Stimulated activated naive B cell treated with anti-CD40 and anti-IgM and Interleukin-4, amounts not matched to agents 10 μg/mL and 1 μg/mL and 100 μg/mL, for 72 hours (primary cell): Measurements from ENCODE around the gene ARHGAP32.

Source experiments
- ATAC-seq, 2 donors: fragments of 150-1000 bp; cut with Tn5 transposase; replicated peaks; 2 replicates each; pipeline ENCODE4 v1.10.0; 2021; ENCODE audit warnings: moderate library complexity in 1 of 2
- DNase-seq: peaks from one replicate; pipeline ENCODE4 v3.0.0; 2021
- H3K27ac Mint-ChIP-seq: one replicate; pipeline ENCODE4 v1.8.0; 2022; ENCODE audit warnings: mild to moderate bottlenecking, mixed read lengths
- H3K27me3 Mint-ChIP-seq, 2 donors: one replicate each; pipeline ENCODE4 v1.8.0; 2022; ENCODE audit warnings: mixed read lengths in 2 of 2
- H3K36me3 Mint-ChIP-seq, 2 donors: one replicate each; pipeline ENCODE4 v1.8.0; 2022; ENCODE audit warnings: mixed read lengths in 2 of 2, mild to moderate bottlenecking in 1 of 2
- H3K4me1 Mint-ChIP-seq, 2 donors: one replicate each; pipeline ENCODE4 v1.8.0; 2022; ENCODE audit warnings: mixed read lengths in 2 of 2, mild to moderate bottlenecking in 1 of 2
- H3K4me3 Mint-ChIP-seq, 2 donors: one replicate each; pipeline ENCODE4 v1.8.0; 2022; ENCODE audit warnings: mild to moderate bottlenecking in 2 of 2, mixed read lengths in 2 of 2, moderate library complexity in 1 of 2
- H3K9me3 Mint-ChIP-seq, 2 donors: one replicate each; pipeline ENCODE4 v1.8.0; 2022; ENCODE audit warnings: mixed read lengths in 2 of 2, mild to moderate bottlenecking in 1 of 2

ARHGAP32 gene

GRCh38 chr11:128941110-128941509 is 251.0 kb downstream of the ARHGAP32 start:
- H3K27me3 Mint-ChIP-seq = peaks cover 35 to 52% of the 10 kb centered on the region in 2 donors
- H3K36me3 Mint-ChIP-seq = no peaks in the 10 kb centered on the region
- no peak overlapping the region for H3K4me3 Mint-ChIP-seq
- H3K4me1 Mint-ChIP-seq = no peaks in the 10 kb centered on the region
- H3K27ac Mint-ChIP-seq = no peak overlapping the region
- ATAC-seq (no peak), DNase-seq (no peak)
- H3K9me3 Mint-ChIP-seq = no peaks in the 10 kb centered on the region

DNA sequence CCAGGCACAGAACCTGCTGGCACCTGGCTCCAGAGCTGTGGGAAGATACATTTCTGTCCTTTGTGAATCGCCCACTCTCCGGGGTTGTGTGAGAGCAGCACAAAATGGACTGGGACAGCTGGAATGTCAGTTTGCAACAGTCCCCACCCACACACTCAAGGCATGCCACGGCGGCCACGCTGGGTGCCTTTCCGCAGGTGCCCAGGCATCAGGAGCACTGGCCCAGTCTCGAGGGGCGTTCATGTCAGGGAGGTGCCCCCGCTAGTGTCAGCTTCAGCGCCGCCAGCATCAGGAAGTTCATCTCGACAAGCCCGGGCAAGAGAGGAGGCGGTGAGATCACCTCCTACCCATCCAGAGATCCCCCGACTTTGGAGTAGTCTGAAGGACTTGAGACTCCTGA is 251.5 kb downstream of the ARHGAP32 start:
- peaks cover 33 to 50% of the 10 kb centered on the region in 2 donors for H3K27me3 Mint-ChIP-seq
- no peak overlapping the region for H3K4me3 Mint-ChIP-seq
- H3K4me1 Mint-ChIP-seq = no peaks in the 10 kb centered on the region
- no peaks in the 10 kb centered on the region for H3K36me3 Mint-ChIP-seq
- no peak overlapping the region for H3K27ac Mint-ChIP-seq
- H3K9me3 Mint-ChIP-seq = no peaks in the 10 kb centered on the region
- ATAC-seq = no peak
- no peak for DNase-seq

- no peak for ATAC-seq
- Mint-ChIP-seq H3K27me3 (peaks cover 29 to 45% of the 10 kb centered on the region in 2 donors), H3K9me3 (no peaks in the 10 kb centered on the region), H3K27ac (no peak overlapping the region), H3K4me3 (no peak overlapping the region), H3K4me1 (no peaks in the 10 kb centered on the region), H3K36me3 (no peaks in the 10 kb centered on the region)
- no peak for DNase-seq
Observed at GRCh38 chr11:128940156-128940555, 252.0 kb downstream of the ARHGAP32 start.

DNA sequence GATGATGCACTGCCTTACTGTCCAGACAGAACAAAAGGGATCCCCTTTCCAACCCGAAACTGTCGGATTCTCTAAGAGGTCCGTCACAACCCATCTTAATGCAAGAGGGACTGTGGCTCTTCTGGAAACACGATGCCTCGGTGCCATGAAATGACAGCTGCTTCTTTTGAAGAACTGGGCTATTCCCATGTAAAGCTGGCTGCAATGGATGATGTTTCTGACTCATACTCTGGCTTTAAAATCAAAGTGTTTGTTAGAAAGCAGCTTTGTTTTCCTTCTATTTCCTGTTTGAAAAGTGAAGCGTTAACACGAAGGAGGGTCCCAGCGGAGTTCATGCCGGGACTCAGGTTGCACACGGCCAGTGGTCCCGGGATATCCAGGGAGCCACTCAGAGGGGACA is 252.5 kb downstream of the ARHGAP32 start:
- Mint-ChIP-seq H3K4me1 (no peaks in the 10 kb centered on the region), H3K9me3 (no peaks in the 10 kb centered on the region), H3K27me3 (peaks cover 23 to 40% of the 10 kb centered on the region in 2 donors), H3K27ac (no peak overlapping the region), H3K36me3 (no peaks in the 10 kb centered on the region), H3K4me3 (no peak overlapping the region)
- ATAC-seq (no peak), DNase-seq (no peak)

- Mint-ChIP-seq H3K27me3 (peaks cover 22 to 41% of the 10 kb centered on the region in 2 donors), H3K27ac (no peak overlapping the region), H3K4me3 (no peak overlapping the region), H3K4me1 (no peaks in the 10 kb centered on the region), H3K9me3 (peaks cover 5% of the 10 kb centered on the region in 2 donors), H3K36me3 (peaks cover 3% of the 10 kb centered on the region in 2 donors)
- DNase-seq = no peak
- ATAC-seq = no peak
Observed at GRCh38 chr11:128938156-128938885, 253.8 kb downstream of the ARHGAP32 start.

- Mint-ChIP-seq H3K9me3 (peaks cover 5% of the 10 kb centered on the region in 2 donors), H3K4me3 (no peak overlapping the region), H3K27ac (no peak overlapping the region), H3K36me3 (peaks cover 3% of the 10 kb centered on the region in 2 donors), H3K4me1 (no peaks in the 10 kb centered on the region), H3K27me3 (peaks cover 23 to 40% of the 10 kb centered on the region in 2 donors)
- DNase-seq (no peak), ATAC-seq (no peak)
Observed at GRCh38 chr11:128937480-128937879, 254.6 kb downstream of the ARHGAP32 start.

- no peak for DNase-seq
- Mint-ChIP-seq H3K27me3 (peaks cover 18 to 33% of the 10 kb centered on the region in 2 donors), H3K4me1 (no peaks in the 10 kb centered on the region), H3K27ac (peak overlapping the region; percentile 27), H3K9me3 (peaks cover 5% of the 10 kb centered on the region in 2 donors), H3K4me3 (no peak overlapping the region), H3K36me3 (peaks cover 3% of the 10 kb centered on the region in 2 donors)
- no peak for ATAC-seq
Observed at GRCh38 chr11:128936606-128937251, 255.4 kb downstream of the ARHGAP32 start.

DNA sequence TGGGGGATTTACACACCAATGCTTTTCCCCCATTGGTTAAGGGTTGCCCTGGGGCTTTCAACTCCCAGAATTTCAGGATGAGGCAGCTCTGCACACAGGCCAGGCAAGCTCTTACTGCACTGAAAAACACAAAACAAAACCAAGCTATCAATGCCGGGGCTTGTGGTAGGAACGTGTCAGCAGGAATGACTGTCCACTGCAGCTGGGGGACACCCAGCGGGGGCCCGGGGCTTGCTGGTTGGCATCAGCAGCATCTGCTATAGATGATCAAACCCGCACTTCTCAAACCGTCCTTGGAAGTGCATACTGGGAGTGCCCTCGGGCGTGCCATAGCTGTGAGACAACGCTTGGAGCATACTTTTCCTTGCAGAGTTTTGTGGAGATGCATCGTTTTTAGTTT is 257.2 kb downstream of the ARHGAP32 start:
- DNase-seq = no peak

DNA sequence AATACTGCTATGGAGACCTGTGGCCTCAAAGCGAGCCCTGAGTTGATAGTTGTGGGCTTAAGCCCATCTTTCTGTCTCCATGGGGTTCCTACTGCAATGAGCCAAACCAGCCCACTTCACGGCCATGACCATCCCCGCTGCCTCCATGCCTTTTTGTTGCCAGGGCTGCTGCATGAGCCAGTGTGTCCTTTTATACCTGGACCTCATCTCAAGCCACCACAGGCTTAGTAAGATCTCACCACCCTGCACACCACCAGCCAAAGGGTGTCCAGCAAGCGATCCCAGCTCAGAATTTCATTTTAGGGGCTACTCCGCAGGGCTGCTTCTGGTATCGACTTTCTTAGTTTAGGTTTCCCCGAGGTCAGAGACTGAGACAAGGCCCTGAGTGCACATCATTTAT is 257.8 kb downstream of the ARHGAP32 start:
- DNase-seq = no peak
- H3K4me1 Mint-ChIP-seq = peaks cover 6% of the 10 kb centered on the region in 2 donors
- H3K36me3 Mint-ChIP-seq = peaks cover 3% of the 10 kb centered on the region in 2 donors
- H3K4me3 Mint-ChIP-seq = no peak overlapping the region
- no peak for ATAC-seq
- peaks cover 20 to 26% of the 10 kb centered on the region in 2 donors for H3K27me3 Mint-ChIP-seq
- no peak overlapping the region for H3K27ac Mint-ChIP-seq
- H3K9me3 Mint-ChIP-seq = peaks cover 5% of the 10 kb centered on the region in 2 donors

More for the DNA sequence above, 257.2 kb downstream of the ARHGAP32 start:
- peaks cover 3% of the 10 kb centered on the region in 2 donors for H3K36me3 Mint-ChIP-seq
- no peak overlapping the region for H3K27ac Mint-ChIP-seq
- peaks cover 5% of the 10 kb centered on the region in 2 donors for H3K9me3 Mint-ChIP-seq
- ATAC-seq = no peak
- H3K4me3 Mint-ChIP-seq = no peak overlapping the region
- peaks cover 16 to 20% of the 10 kb centered on the region in 2 donors for H3K27me3 Mint-ChIP-seq
- H3K4me1 Mint-ChIP-seq = peaks cover under 1% of the 10 kb centered on the region in 2 donors

DNA sequence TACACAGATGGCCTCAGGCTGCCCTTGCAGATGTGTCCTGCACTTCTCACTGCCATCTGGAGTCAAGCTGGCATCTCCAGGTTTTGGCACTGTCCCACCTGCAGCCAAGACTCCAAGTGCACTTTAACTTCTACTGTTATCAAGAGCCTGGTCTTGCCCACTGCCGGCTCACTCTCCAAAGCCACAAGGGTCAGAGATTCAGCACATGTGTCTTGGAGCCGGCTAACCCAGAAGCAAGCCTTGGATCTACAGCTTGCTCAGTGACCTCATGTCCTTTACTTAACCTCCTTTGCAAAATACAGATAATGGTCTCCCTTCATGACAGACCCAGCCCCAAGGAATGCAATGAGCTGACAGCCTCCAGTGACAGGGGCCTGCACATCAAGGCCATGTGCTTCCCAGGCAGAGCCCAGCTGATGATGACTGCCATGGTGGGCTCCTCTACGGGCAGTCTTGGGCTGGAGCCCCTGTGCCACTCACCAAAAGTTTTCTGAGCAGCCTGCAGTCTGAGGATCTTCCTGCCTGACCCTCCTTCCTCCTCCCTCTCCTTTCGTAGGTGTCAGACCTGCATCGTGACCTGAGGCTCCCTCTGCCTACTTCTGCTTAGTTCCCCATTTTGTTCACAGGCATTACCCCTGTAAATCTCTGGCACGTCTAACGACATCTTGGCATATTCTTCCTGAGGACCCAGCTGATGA is 258.5 kb downstream of the ARHGAP32 start:
- DNase-seq = no peak
- Mint-ChIP-seq H3K4me3 (no peak overlapping the region), H3K27ac (no peak overlapping the region), H3K4me1 (peaks cover 9 to 14% of the 10 kb centered on the region in 2 donors), H3K27me3 (peaks cover 22 to 29% of the 10 kb centered on the region in 2 donors), H3K9me3 (peaks cover 5% of the 10 kb centered on the region in 2 donors), H3K36me3 (peaks cover 3% of the 10 kb centered on the region in 2 donors)
- no peak for ATAC-seq

DNA sequence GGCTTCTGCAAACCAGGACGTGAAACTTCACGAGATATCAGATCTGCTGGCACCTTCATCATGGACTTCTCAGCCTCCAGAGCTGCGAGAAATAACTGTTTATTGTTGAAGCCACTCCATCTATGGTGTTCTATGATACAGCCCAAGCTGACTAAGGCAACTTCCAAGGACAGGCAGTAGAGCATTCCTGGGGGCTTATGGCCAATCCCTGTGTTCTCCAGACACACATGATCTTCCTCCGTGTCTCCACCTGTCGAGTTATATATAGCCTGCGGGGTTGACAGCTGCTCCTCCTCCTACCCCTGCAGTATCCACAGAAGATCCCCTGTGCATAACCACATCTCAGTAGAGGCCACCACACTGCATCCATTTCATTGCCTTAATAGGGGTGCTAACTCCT is 260.5 kb downstream of the ARHGAP32 start:
- peaks cover 26 to 37% of the 10 kb centered on the region in 2 donors for H3K27me3 Mint-ChIP-seq
- H3K27ac Mint-ChIP-seq = no peak overlapping the region
- ATAC-seq (no peak), DNase-seq (no peak)
- H3K36me3 Mint-ChIP-seq = peaks cover 3% of the 10 kb centered on the region in 2 donors
- peaks cover 16 to 22% of the 10 kb centered on the region in 2 donors for H3K4me1 Mint-ChIP-seq
- peaks cover 5% of the 10 kb centered on the region in 2 donors for H3K9me3 Mint-ChIP-seq
- no peak overlapping the region for H3K4me3 Mint-ChIP-seq

DNA sequence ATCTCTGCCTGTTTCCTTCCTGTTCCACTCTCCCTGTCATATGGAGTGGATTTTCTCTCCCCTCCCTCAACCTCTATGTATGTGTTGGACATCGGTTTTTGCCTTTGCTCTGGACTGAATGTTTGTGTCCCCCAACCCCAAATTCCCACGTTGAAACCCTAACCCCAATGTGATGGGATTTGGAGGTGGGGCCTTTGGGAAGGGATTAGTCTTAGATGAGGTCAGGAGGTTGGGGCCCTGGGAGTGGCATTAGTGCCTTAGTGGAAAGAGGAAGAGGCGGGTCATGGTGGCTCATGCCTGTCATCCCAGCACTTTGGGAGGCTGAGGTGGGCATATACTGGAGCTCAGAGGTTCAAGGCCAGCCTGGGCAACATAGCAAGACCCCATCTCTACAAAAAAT is 261.1 kb downstream of the ARHGAP32 start:
- DNase-seq (no peak), ATAC-seq (no peak)
- H3K4me1 Mint-ChIP-seq = peaks cover 16 to 22% of the 10 kb centered on the region in 2 donors
- no peak overlapping the region for H3K4me3 Mint-ChIP-seq
- peaks cover 5% of the 10 kb centered on the region in 2 donors for H3K9me3 Mint-ChIP-seq
- peaks cover 3% of the 10 kb centered on the region in 2 donors for H3K36me3 Mint-ChIP-seq
- H3K27me3 Mint-ChIP-seq = peaks cover 26 to 42% of the 10 kb centered on the region in 2 donors
- no peak overlapping the region for H3K27ac Mint-ChIP-seq

- Mint-ChIP-seq H3K4me1 (peaks cover 16 to 22% of the 10 kb centered on the region in 2 donors), H3K27me3 (peaks cover 31 to 48% of the 10 kb centered on the region in 2 donors), H3K4me3 (no peak overlapping the region), H3K9me3 (peaks cover 5% of the 10 kb centered on the region in 2 donors), H3K27ac (no peak overlapping the region), H3K36me3 (peaks cover 3% of the 10 kb centered on the region in 2 donors)
- ATAC-seq = no peak
- no peak for DNase-seq
Observed at GRCh38 chr11:128929991-128930390, 262.1 kb downstream of the ARHGAP32 start.

- Mint-ChIP-seq H3K36me3 (peaks cover 3% of the 10 kb centered on the region in 2 donors), H3K4me3 (no peak overlapping the region), H3K27ac (no peak overlapping the region), H3K27me3 (peaks cover 31 to 48% of the 10 kb centered on the region in 2 donors), H3K9me3 (peaks cover 5% of the 10 kb centered on the region in 2 donors), H3K4me1 (peaks cover 16 to 22% of the 10 kb centered on the region in 2 donors)
- DNase-seq = no peak
- peak; percentile 50 to 58 for ATAC-seq
Observed at GRCh38 chr11:128929468-128929867, 262.7 kb downstream of the ARHGAP32 start.
